Measurements from ENCODE around the gene GMCL2.
"Not testable (repeated sequence)": the region's sequence is repeated elsewhere in the genome, so short reads cannot be mapped to it uniquely, and the experiment has no call there.

Gene GMCL2, protein sequence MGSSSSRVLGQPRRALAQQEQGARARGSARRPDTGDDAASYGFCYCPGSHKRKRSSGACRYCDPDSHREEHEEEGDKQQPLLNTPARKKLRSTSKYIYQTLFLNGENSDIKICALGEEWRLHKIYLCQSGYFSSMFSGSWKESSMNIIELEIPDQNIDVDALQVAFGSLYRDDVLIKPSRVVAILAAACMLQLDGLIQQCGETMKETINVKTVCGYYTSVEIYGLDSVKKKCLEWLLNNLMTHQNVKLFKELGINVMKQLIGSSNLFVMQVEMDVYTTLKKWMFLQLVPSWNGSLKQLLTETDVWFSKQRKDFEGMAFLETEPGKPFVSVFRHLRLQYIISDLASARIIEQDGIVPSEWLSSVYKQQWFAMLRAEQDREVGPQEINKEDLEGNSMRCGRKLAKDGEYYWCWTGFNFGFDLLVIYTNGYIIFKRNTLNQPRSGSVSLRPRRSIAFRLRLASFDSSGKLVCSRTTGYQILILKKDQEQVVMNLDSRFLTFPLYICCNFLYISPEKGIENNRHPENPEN

DNA sequence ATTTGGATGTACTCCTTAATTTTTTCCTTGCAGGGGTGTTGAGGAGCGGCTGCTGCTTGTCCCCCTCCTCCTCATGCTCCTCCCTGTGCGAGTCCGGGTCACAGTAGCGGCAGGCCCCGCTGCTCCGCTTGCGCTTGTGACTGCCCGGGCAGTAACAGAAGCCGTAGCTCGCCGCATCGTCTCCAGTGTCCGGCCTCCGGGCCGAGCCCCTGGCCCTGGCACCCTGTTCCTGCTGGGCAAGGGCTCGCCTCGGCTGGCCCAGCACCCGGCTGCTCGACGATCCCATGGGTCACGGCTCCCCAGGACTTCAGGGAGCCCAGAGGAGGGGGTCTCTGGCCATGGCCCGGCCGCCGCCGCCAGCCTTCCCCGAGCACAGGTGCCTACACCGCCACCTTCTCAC lies at the start of gene GMCL2:
Gene GMCL2, minus strand, starts transcription at position 358 of the 400 bp plus-strand sequence. Its CDS starts 72 bp downstream, at position 286.
- DNase-seq (ENCODE audit: low read depth), result no peak

DNA sequence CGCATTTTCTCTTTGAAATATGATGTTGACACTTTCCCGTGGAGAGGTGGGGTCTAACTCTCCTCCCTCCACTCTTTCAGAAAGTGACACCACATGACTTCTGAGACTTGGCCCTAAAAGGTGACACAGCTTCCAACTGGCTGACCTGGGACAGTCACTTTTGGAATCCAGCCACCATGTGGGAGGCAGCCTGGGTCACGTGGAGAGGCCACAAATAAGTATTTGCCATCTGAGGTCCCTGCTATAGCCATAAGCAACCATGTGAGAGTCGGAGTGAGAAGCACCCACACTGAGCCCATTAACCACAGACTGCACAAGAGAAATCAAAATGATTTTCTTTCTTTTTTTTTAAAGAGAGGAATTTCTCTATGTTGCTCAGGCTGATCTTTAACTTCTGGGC lies 49.5 kb upstream of the GMCL2 start:
- DNase-seq (ENCODE audit: low read depth), result no peak

DNA sequence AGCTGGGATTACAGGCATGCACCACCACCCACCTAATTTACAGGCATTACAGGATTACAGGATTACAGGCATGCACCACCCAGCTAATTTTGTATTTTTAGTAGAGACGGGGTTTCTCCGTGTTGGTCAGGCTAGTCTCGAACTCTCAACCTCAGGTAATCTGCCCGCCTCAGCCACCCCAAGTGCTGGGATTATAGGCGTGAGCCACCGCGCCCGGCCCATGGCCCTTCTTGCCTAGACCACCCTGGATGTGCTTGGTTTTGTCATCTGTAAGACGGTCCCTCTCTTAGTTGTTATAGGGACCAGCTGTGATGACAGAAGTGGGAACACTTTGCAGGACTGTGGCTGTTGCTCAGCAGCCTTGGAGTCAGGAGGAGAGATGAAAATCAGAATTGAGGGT lies 49.0 kb upstream of the GMCL2 start:
- DNase-seq (ENCODE audit: low read depth), result no peak

DNA sequence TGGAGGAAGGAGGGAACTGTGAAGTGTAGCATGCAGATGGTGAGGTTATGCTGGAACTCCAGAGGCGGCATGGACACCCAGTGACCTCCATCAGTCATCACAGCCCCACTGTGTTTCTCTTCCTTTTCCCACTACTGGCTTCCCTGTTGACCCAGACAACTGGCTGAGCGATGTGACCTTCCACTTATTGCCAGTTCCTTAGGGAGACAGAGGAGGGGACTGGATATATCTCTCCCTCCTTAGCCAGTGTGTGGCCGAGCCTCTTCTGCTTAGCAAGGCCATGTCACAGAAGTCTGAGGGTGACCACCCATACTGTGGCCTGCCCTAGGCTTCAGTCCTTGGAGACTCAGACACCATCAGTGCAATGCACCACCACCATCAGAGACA lies 48.4 kb upstream of the GMCL2 start:
- no peak for DNase-seq (ENCODE audit: low read depth)

DNA sequence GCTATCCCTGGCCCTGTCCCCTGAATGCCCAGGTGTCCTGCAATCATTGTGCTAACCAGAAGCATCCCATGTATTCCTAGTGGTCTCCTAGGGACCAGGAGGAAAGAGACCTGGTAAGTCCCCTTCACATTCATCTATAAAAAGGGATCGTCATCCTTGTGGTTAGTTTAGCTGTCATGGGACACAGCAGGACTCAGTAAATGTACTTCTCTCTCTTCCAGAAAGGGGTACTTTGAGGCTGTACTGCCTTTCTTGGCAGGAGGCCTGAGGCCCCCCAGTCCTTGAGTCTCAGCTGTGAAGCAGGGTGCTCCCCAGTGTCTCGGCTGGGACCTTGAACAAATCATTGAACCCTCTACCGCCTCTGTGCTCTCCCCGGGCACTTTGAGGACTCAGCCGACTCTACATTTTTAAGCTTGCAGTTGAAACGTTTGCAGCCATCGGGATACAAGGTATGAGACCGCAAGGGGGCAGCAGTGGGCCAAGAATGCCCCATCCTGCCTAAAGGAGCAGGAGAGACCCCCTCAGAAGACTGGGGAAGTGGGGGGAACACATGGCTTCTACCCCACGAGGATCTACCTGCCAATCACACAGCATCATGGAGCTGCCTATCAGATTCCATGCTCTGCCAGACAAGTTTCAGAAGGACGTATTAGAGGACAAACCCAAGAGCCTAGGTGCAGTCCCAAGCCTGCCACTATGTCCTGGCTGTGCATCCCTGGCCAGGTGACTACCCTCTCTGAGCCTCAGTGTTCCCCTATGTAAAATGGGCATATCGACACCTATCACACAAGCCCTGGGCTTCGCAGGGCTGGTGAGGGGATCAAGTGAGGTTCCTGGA lies 47.8 kb upstream of the GMCL2 start:
- no peak for DNase-seq (ENCODE audit: low read depth)

DNA sequence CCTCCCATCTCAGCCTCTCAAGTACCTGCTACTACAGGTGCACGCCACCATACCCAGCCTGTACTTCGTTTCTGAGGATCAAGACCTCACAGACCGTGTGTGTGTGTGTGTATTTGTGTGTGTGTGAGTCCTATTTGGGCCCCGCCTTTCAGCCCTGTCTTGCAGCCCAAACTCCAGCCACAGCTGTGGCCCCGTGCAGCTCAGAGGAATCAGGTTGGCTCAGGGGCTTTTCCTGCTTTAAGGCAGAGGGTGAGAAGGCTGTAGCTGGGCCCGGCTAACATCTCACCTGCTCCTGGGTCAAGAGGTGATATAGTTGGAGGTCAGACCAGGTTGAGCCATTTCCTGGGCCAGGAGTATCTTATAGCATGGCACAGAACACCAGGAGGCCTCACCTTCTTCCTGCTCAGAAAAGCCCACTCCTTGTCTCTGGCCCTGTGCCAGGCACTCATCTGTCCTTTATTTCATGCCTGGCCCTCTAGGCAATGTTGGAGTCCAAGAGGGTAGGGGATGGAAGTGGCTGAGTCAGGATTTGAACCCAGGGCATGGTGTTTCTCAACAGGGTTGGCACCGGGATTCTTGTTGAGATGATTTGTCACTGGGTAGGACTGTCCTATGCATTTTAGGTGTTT lies 47.1 kb upstream of the GMCL2 start:
- no peak for DNase-seq (ENCODE audit: low read depth)

DNA sequence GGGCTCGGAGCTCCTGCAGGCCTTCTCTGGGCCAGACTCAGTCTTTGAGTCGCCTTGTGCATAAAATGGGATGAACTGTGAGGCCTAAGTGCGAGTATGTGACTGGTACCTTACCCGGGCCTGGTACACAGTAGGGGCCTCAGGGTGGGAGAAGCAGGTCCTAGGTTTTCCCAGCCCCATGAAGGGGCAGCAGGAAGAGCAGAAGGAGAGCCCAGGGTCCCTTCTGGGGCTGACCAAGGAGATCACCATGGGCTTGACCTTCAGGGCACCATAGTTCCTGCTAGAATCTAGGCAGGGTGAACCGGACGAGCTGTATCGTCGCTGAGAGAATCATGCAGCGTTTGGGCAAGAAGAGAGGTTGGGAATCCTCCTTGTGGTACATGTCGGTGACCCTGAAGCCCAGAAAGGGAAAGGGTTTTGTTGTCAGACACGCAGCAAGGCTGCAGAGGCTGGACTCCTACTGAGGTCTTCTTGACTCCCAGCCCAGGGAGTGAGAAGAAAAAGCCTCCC lies 45.8 kb upstream of the GMCL2 start:
- no peak for DNase-seq (ENCODE audit: low read depth)

DNA sequence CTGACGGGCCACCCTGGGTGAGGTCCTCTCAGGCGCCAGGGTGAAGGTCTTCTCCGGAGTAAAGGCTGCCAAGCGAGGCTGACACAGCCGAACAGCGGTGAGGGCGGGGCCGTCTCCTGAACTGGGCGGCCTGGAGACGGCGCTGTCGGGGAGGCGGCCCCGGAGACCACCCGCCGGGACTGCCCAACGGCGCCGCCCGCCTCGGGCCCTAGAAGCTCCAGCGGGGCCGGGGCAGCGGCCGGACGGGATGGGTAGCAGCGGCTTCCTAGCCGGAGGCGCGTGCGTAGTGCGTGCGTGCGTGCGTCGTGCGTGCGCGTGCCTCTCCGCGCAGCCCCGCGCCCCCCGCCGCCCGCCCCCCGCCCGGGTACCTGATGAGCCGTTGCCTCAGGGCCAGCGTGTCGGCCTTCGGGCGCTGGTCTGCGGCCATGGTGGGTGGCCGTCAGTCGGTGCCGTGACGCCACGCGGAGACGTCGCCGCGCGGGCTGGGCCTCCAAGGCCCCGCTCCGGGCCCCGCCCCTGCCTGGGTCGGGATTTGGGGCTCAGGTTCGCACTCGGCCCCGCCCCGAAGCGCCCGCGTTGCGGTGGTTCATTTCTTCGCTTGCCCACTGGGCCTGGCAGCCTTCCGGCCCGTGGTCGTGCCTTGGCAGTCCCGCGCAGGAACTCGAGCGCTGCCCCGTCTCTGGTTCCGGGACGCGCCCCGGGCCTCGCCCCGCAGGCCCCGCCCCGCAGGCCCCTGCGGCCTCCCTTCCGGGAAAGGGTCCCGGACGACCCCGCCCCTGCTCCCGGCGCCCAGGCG lies 45.2 kb upstream of the GMCL2 start, which contains the start of gene PHYKPL:
Gene PHYKPL, minus strand, starts transcription at position 679 of the 796 bp plus-strand sequence. Its CDS starts 252 bp downstream, at position 427.
- no peak for DNase-seq (ENCODE audit: low read depth)

DNA sequence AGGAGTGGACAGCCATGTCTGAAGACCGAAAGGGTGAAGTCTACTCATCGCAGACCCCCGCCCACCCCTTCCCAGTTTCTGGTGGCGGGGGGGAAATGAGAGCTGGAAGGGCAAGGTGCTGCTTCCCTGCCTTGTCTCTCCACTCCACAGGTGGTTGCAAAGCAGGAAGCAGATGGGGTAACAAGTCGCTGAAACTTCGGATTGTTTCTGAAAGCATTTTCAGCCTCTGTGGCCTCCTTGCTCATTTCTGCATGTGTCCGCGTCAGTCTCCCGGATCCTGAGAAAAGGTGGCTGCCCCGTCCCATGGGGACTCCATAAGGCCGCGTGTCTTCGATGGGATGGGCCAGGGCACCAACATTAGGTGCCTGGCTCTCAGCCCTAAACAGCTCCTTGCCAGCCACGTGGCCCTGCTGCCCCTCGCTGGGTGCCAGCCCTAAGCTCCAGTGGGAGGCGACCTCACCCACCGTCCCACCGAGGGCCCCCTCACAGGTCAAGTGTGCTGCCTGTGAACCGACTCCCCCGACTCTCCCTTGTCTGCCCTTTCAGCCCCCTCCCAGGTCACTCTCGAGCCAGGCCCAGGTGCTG lies 44.5 kb upstream of the GMCL2 start:
- DNase-seq (ENCODE audit: low read depth), result no peak

DNA sequence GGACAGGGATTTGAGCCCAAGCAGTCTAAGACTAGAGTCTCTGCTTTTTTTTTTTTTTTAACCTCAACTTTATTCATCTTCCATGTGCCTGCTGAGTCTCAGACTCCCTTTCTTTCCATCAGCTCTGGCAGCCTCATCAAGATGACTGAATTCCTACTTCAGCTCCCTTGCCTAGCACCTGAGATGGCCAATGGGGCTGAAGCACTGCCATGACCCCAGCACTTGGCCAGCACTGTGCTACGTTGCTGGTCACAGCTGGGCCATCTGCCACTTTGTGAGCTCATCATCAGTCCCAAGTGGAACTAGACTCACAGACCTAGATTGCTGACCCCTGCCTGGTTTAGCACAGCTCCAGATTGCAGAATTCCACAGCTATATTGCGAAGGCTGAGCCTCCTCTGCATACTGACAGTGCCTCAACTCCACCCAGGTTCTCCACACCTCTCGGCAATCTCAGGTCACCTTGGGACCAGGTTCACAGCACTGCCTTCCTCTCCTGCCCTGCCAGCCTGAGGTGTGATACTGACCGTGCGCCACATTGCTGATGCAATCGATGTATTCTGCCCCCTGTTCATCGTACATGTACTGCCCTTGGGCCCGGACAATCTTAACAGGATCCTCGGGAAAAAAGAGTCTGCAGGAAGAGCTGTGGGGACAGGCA lies 43.8 kb upstream of the GMCL2 start:
- DNase-seq (ENCODE audit: low read depth), result peak; percentile 51

DNA sequence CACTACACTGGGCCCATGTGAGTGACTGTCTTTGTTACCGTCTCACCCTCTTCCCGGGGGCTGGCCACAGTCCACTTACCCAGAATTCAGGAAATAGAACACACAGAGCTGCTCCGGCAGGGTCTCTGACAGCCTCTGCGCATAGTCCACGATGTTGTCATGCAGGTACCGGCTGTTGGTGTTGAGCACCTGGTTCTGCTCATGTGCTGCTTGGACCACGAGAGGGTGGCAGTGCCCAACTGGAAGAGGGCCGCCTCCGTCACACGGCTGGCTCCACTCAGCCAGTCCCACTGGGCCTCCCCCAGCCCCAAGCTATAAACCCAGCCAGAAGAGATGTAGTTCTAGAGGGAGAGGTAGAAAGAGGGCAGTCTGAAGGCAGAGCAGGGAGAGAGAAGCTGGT lies 42.7 kb upstream of the GMCL2 start:
- no peak for DNase-seq (ENCODE audit: low read depth)

DNA sequence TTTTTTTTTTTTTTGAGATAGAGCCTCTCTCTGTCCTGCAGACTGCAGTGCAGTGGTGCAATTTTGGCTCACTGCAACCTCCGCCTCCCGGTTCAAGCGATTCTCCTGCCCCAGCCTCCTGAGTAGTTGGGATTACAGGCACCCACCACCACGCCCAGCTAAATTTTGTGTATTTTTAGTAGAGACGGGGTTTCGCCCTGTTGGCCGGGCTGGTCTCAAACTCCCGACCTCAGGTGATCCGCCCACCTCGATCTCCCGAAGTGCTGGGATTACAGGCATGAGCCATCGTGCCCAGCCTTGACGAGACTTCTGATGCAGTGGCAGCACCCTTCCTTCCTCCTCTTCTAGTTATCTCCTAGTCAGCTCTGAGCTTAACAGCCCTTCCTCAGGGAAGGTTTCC lies 41.9 kb upstream of the GMCL2 start:
- not testable (repeated sequence) for DNase-seq (ENCODE audit: low read depth)

DNA sequence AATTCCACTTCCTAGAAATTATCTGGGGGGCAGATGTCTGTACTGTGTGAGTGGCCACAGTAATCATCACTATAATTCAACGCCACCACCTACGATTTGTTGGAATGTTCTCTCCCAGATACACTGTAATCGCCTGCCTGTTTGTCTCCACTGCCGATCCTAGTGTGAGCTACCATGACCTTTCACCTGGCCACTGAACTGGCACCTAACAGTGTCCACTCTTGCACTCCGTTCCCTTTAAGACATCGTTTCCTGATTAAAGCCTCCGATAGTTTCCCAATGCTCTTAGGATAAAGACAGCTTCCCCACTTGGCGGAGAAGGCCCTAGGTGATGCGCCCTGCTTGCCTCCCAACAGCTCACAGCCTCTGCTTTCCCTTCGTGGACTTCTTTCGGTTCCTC lies 41.4 kb upstream of the GMCL2 start:
- DNase-seq (ENCODE audit: low read depth), result no peak

DNA sequence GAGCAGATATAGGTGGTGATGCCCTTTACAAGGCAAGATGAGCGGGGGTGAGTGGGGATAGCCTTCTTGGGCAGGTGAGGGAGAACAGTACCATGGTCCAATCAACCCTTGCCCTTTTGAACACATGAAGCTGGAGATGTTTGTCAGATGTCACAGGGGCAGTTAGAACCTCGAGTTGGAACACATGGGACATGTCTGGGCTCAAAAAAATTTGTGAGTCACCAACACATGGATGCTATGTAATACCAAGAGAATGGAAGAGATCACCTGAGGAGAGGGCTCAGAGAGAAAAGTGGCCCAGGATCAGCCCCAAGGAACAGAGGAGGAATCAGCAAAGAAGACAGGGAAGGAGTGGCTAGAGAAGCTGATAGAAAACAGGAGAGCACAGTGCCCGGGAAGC lies 40.8 kb upstream of the GMCL2 start:
- no peak for DNase-seq (ENCODE audit: low read depth)

DNA sequence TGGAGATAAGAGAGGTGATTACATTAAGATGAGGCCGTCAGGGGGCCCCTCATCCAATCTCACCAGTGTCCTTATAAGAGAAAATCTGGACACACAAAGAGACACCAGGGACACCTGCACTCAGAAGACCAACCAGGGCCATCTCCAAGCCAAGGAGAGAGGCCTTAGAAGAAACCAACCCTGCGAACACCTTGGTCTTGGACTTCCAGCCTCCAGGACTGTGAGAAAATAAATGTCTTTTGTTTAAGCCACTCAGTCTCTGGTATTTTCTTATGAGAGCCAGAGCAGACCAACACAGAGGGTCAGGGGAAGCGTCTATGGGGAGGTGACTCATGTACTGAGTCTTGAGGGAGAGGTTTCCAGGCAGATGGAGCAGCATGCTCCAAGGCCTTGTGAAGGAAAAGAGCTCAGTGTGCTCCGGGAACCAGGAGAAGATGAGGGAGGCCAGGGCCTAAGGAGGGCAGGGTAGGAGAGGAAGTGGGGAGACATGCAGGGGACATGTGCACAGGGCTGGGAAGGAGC lies 40.0 kb upstream of the GMCL2 start:
- DNase-seq (ENCODE audit: low read depth), result no peak

DNA sequence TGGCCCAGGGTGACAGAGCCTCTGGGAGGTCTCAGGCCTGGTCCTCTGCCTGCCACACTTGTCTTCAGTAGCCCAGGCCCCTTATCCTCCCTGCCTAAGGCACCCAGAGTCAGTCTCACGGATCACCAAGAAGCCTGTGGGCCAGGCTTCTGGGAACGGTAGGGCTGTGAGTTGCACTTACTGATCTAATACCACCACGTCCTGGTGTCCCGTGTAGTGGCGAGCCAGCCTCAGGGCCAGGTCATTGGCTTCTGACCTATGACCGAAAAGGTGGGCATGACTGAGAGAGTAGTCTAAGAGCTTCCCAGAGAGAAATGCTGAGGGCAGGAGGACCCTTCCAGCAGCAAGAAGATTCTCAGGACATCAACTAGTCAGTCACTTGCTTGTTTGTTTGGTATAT lies 38.0 kb upstream of the GMCL2 start:
- DNase-seq (ENCODE audit: low read depth), result no peak

DNA sequence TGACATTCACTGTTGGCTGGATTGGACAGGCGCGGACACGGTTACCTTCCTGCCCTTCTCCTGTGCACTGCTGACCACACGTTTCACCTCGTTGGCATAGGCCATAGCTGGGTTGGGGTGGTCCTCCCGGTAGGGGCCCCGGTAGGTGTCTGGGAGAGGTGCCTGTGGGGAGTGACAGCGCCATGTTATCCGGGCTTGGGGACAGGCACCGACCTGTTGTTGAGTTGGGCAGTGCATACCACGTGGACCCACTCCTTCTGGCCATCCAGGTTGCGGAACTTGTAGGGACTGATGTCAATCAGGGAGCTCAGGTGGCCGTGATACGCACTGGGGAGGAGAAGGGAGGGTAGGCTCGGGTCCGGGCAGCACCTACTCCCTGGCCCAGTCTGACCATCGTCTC lies 37.2 kb upstream of the GMCL2 start:
- DNase-seq (ENCODE audit: low read depth), result no peak

DNA sequence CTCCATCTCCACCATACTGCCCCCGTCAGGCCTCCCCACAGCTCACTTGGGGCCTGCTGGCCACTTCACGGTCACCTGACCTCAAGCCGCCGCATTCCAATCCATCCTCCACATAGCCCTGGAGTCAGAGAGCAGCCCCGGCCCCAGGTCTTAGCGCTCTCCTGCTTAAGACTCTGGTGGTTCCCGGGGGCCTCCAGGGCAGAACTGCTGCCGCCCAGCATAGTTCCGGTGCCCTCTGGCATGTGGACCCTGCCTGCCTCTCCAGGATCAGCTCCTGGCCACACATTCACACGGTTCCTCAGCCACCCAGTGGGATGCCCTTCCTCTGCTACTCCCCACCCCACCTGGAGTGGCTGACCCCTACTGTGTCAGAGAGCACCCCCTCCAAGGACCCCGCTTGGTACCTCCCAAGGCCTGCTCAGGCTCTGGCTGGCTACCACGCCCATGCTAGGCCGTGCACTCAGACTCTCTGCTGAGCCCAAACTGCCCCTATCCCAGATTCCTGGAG lies 36.7 kb upstream of the GMCL2 start:
- DNase-seq (ENCODE audit: low read depth), result no peak

DNA sequence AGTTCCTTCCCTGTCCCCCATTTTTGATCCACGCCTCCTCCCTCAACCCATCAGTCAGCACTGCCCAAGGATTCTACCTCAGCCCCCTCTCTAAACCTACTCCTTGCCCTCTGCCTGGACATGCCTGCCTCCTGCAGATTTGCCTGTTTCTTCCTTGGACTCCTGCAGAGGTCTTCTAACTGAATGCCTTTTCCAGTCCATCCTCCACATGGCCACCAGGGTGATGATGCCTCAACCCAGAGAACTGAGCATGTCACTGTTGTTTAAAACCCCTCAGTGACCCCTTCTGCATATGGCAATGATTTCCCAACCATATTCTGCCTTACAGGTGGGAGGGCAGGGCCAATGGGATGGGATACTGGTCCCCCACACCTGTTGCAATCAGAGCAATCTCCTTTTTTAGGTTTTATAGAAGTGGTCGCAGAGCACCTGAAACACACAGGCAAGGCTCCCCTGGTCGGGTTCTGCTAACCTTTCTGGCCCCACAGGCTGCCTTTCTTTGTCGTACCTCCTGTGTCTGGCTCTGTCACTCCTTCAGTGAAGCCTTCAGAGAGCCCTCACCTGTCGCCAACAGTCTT lies 36.1 kb upstream of the GMCL2 start:
- DNase-seq (ENCODE audit: low read depth), result no peak

DNA sequence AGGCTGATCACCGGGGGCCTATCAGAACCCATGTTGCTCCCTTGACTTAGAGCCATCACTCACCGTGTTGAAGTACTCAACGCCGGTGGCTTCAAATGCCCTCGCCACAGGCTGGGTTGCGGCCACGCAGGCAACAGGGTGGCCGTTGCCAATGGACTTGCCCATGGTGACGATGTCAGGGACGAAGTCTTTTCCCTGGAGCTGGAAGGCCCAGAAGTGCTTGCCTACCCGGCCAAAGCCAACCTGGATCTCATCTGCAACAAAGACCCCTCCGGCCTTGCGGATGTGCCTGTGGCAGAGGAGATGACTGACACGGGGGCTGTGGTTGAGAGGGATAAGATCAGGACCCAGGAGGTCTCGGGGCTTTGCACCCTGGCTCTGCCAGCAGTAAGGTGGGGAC lies 35.1 kb upstream of the GMCL2 start:
- DNase-seq (ENCODE audit: low read depth), result no peak
